ENCODE measurements around the gene PRPF6.

GRCh38 chr20:64047968-64048401 is 67.1 kb downstream of the PRPF6 start:
- no peak for TF ChIP-seq POLR2AphosphoS5 (IDR thresholded peaks at IDR 0.05; ENCODE audit: low read depth, low read length)
- no peak for TF ChIP-seq TAF1 (IDR thresholded peaks at IDR 0.05; ENCODE audit: borderline replicate concordance, low read depth, low read length)
